Activated naive CD4-positive, alpha-beta T cell treated with anti-CD3 and anti-CD28 coated beads, Interleukin-2, amount 50 U/mL, for 16 hours (primary cell): Measurements from ENCODE around the gene TTC21A.

Experiments
- DNase-seq: peaks from one replicate; pipeline ENCODE4 v3.0.0-alpha.2; 2020

TTC21A gene

GRCh38 chr3:39121621-39122020, 14.1 kb downstream of the TTC21A start:
- DNase-seq: no peak

GRCh38 chr3:39122813-39123212, 15.3 kb downstream of the TTC21A start:
- DNase-seq: no peak

GRCh38 chr3:39124876-39125840, 17.7 kb downstream of the TTC21A start:
- DNase-seq: no peak

GRCh38 chr3:39125841-39126500, 18.5 kb downstream of the TTC21A start:
- DNase-seq: no peak

- DNase-seq: peak; percentile 48
Observed at GRCh38 chr3:39126532-39127071, 19.1 kb downstream of the TTC21A start.

- no peak for DNase-seq
Observed at GRCh38 chr3:39127269-39127907, 19.9 kb downstream of the TTC21A start.

- no peak for DNase-seq
Observed at GRCh38 chr3:39127908-39128304, 20.4 kb downstream of the TTC21A start.

GRCh38 chr3:39128951-39129350, 21.5 kb downstream of the TTC21A start:
- no peak for DNase-seq

GRCh38 chr3:39130026-39130425, 22.5 kb downstream of the TTC21A start:
- DNase-seq: no peak

GRCh38 chr3:39130693-39131265, 23.3 kb downstream of the TTC21A start:
- DNase-seq: no peak

GRCh38 chr3:39132096-39133092, 24.9 kb downstream of the TTC21A start:
- no peak for DNase-seq

GRCh38 chr3:39133093-39133490, 25.6 kb downstream of the TTC21A start:
- DNase-seq: no peak

GRCh38 chr3:39133822-39134221, 26.3 kb downstream of the TTC21A start:
- no peak for DNase-seq

GRCh38 chr3:39134305-39134704, 26.8 kb downstream of the TTC21A start:
- no peak for DNase-seq

- no peak for DNase-seq
Observed at GRCh38 chr3:39135170-39135805, 27.8 kb downstream of the TTC21A start.

GRCh38 chr3:39136533-39137434, 29.3 kb downstream of the TTC21A start:
- DNase-seq: no peak

- no peak for DNase-seq
Observed at GRCh38 chr3:39137435-39137936, 30.0 kb downstream of the TTC21A start.

GRCh38 chr3:39137991-39138803, 30.7 kb downstream of the TTC21A start:
- DNase-seq: no peak
